Testis (tissue), 2 donors: ENCODE results near the gene CHERP.

Experiments used
- POLR2A ChIP-seq: fragments of 450-650 bp; IDR thresholded peaks from one replicate; pipeline ENCODE4 v1.6.1; 2017; ENCODE audit warnings: antibody characterized with exemption, mild to moderate bottlenecking, moderate library complexity
- TF ChIP-seq, protein P1 (sequence below), 3 experiments: fragments of 450-650 bp in 2 of 3; fragments of 200-600 bp in 1 of 3; sonication (generic) in 1 of 3; IDR thresholded peaks; one replicate each; pipeline ENCODE4 v1.5.1; 2016 to 2019; ENCODE audit warnings: antibody characterized with exemption in 3 of 3, mild to moderate bottlenecking in 2 of 3, moderate library complexity in 1 of 3

DNA sequence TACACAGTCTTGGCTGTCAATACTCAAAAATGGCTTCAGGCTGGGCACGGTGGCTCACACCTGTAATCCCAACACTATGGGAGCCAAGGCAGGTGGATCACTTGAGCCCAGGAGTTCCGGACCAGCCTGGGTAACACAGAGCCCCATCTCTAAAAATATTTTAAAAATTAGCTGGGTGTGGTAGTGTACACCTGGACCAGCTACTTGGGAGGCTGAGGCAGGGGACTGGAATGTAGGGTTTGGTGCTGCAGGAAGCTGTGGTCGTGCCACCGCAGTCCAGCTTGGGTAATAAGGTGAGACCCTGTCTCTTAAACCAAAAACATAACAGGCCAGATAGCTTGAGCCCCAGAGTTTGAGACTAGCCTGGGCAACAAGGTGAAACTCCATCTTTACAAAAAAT lies 6.7 kb upstream of the CHERP start:
- TF ChIP-seq, protein P1, sequence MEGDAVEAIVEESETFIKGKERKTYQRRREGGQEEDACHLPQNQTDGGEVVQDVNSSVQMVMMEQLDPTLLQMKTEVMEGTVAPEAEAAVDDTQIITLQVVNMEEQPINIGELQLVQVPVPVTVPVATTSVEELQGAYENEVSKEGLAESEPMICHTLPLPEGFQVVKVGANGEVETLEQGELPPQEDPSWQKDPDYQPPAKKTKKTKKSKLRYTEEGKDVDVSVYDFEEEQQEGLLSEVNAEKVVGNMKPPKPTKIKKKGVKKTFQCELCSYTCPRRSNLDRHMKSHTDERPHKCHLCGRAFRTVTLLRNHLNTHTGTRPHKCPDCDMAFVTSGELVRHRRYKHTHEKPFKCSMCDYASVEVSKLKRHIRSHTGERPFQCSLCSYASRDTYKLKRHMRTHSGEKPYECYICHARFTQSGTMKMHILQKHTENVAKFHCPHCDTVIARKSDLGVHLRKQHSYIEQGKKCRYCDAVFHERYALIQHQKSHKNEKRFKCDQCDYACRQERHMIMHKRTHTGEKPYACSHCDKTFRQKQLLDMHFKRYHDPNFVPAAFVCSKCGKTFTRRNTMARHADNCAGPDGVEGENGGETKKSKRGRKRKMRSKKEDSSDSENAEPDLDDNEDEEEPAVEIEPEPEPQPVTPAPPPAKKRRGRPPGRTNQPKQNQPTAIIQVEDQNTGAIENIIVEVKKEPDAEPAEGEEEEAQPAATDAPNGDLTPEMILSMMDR (IDR thresholded peaks at IDR 0.05) = no peak
- TF ChIP-seq POLR2A = no peak
